ENCODE data around the gene IFI16.

IFI16 gene

DNA sequence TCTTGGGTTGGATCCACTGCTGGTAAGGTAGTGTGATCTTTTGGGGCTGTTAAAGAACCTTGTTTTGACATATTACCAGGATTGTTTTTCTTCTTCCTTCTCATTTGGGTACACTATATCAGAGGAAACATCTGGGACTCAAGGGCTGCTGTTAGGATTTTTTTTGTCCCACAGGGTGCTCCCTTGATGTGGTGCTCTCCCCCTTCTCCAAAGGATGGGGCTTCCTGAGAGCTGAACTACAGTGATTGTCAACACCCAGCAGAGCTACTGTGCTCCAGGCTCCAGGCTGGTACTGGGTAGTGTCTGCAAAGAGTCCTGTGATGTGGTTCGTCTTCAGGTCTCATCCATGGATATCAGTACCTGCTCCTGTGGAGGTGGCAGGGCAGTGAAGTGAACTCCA is 20.6 kb downstream of the IFI16 start (continued):
- TF ChIP-seq, protein P1, sequence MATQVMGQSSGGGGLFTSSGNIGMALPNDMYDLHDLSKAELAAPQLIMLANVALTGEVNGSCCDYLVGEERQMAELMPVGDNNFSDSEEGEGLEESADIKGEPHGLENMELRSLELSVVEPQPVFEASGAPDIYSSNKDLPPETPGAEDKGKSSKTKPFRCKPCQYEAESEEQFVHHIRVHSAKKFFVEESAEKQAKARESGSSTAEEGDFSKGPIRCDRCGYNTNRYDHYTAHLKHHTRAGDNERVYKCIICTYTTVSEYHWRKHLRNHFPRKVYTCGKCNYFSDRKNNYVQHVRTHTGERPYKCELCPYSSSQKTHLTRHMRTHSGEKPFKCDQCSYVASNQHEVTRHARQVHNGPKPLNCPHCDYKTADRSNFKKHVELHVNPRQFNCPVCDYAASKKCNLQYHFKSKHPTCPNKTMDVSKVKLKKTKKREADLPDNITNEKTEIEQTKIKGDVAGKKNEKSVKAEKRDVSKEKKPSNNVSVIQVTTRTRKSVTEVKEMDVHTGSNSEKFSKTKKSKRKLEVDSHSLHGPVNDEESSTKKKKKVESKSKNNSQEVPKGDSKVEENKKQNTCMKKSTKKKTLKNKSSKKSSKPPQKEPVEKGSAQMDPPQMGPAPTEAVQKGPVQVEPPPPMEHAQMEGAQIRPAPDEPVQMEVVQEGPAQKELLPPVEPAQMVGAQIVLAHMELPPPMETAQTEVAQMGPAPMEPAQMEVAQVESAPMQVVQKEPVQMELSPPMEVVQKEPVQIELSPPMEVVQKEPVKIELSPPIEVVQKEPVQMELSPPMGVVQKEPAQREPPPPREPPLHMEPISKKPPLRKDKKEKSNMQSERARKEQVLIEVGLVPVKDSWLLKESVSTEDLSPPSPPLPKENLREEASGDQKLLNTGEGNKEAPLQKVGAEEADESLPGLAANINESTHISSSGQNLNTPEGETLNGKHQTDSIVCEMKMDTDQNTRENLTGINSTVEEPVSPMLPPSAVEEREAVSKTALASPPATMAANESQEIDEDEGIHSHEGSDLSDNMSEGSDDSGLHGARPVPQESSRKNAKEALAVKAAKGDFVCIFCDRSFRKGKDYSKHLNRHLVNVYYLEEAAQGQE (tag by site-specific recombination; IDR thresholded peaks at IDR 0.05), result no peak
- no peak for TF ChIP-seq ZBTB21 (tag by site-specific recombination; IDR thresholded peaks at IDR 0.05)

DNA sequence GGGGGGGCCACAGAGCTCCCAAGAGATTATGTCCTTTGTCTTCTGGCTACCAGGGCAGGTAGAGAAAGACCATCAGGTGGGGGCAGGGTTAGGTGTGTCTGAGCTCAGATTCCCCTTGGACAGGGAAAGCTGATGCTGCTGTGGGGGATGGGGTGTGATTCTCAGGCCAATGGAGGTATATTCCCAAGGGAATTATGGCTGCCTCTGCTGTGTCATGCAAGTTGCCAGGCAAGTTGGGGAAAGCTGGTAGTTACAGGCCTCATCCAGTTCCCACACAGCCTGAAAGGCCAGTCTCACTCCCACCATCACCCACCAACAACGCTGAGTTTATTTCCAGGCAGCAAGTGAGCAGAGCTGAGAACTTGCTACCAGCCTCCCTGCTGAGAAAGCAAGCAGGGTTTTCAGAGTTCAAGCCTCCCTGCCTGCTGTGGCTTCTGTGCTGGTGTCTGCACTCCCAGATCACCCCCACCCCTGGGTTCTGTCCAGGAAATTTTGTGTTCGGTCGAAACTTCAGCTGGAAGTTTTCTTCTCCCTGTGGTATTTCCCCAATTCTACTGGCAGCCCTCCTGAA is 21.3 kb downstream of the IFI16 start:
- no peaks in the 10 kb centered on the region for H3K4me1 ChIP-seq (ENCODE audit: control insufficient read depth, insufficient read depth, low read length)
- peaks cover 8 to 60% of the 10 kb centered on the region in 2 experiments; a peak in 2 of 3 replicates for H3K36me3 ChIP-seq (ENCODE audit: control insufficient read depth in 2 of 2, insufficient read depth in 1 of 2, low read length in 2 of 2)
- TF ChIP-seq ZNF155 (tag by site-specific recombination; IDR thresholded peaks at IDR 0.05) (no peak), HOXC10 (CRISPR knock-in tag; IDR thresholded peaks at IDR 0.05) (no peak), FEZF1 (tag by site-specific recombination; IDR thresholded peaks at IDR 0.05) (no peak), ZNF670 (tag by site-specific recombination; IDR thresholded peaks at IDR 0.05; ENCODE audit: low read depth) (no peak), RBAK (tag by site-specific recombination; IDR thresholded peaks at IDR 0.05) (no peak), ZNF324 (tag by site-specific recombination; IDR thresholded peaks at IDR 0.05) (no peak), PRDM10 (tag by site-specific recombination; IDR thresholded peaks at IDR 0.05) (no peak), ZNF837 (tag by site-specific recombination; IDR thresholded peaks at IDR 0.05) (no peak), ZNF768 (tag by site-specific recombination; IDR thresholded peaks at IDR 0.05) (no peak), ZBTB48 (tag by site-specific recombination; IDR thresholded peaks at IDR 0.05) (no peak), TRIM28 (IDR thresholded peaks at IDR 0.05; ENCODE audit: borderline replicate concordance, low read length) (no peak), ZNF843 (tag by site-specific recombination; IDR thresholded peaks at IDR 0.05) (no peak), ZNF266 (tag by site-specific recombination; IDR thresholded peaks at IDR 0.05; ENCODE audit: low read depth) (no peak), ZFP37 (tag by site-specific recombination; IDR thresholded peaks at IDR 0.05) (no peak), ZNF169 (tag by site-specific recombination; IDR thresholded peaks at IDR 0.05) (no peak), ZNF596 (tag by site-specific recombination; IDR thresholded peaks at IDR 0.05) (no peak), ZNF785 (tag by site-specific recombination; IDR thresholded peaks at IDR 0.05) (no peak)
- TF ChIP-seq, protein P2, sequence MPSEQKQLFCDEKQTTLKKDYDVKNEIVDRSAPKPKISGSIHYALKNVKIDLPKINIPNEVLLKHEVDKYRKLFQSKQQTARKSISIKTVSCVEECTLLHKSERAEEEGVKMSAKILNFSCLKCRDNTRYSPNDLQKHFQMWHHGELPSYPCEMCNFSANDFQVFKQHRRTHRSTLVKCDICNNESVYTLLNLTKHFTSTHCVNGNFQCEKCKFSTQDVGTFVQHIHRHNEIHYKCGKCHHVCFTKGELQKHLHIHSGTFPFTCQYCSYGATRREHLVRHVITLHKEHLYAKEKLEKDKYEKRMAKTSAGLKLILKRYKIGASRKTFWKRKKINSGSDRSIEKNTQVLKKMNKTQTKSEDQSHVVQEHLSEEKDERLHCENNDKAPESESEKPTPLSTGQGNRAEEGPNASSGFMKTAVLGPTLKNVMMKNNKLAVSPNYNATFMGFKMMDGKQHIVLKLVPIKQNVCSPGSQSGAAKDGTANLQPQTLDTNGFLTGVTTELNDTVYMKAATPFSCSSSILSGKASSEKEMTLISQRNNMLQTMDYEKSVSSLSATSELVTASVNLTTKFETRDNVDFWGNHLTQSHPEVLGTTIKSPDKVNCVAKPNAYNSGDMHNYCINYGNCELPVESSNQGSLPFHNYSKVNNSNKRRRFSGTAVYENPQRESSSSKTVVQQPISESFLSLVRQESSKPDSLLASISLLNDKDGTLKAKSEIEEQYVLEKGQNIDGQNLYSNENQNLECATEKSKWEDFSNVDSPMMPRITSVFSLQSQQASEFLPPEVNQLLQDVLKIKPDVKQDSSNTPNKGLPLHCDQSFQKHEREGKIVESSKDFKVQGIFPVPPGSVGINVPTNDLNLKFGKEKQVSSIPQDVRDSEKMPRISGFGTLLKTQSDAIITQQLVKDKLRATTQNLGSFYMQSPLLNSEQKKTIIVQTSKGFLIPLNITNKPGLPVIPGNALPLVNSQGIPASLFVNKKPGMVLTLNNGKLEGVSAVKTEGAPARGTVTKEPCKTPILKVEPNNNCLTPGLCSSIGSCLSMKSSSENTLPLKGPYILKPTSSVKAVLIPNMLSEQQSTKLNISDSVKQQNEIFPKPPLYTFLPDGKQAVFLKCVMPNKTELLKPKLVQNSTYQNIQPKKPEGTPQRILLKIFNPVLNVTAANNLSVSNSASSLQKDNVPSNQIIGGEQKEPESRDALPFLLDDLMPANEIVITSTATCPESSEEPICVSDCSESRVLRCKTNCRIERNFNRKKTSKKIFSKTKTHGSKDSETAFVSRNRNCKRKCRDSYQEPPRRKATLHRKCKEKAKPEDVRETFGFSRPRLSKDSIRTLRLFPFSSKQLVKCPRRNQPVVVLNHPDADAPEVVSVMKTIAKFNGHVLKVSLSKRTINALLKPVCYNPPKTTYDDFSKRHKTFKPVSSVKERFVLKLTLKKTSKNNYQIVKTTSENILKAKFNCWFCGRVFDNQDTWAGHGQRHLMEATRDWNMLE (tag by site-specific recombination; conservative IDR thresholded peaks at IDR 0.05; ENCODE audit: low read depth), result no peak
- TF ChIP-seq, protein P3, sequence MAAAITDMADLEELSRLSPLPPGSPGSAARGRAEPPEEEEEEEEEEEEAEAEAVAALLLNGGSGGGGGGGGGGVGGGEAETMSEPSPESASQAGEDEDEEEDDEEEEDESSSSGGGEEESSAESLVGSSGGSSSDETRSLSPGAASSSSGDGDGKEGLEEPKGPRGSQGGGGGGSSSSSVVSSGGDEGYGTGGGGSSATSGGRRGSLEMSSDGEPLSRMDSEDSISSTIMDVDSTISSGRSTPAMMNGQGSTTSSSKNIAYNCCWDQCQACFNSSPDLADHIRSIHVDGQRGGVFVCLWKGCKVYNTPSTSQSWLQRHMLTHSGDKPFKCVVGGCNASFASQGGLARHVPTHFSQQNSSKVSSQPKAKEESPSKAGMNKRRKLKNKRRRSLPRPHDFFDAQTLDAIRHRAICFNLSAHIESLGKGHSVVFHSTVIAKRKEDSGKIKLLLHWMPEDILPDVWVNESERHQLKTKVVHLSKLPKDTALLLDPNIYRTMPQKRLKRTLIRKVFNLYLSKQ (tag by site-specific recombination; IDR thresholded peaks at IDR 0.05; ENCODE audit: borderline replicate concordance), result no peak
- CTCF ChIA-PET, result interaction anchor here (1.3 kb wide), 1 partner anchor 42 kb away, joined by 3 read pairs; no protein-coding TSS in a partner anchor
- H3K27ac ChIP-seq (ENCODE audit: extremely low read depth, low read depth, low read length), result no peak overlapping the region
- POLR2A ChIA-PET, result no interaction called here
- H3K4me3 ChIP-seq (ENCODE audit: low read depth, low read length), result no peak overlapping the region
- no peaks in the 10 kb centered on the region for H3K9me3 ChIP-seq (ENCODE audit: control insufficient read depth, insufficient read depth, low read depth, low read length)

Data from HEK293 (cell line).